KOPT-K1 (cell line): ENCODE measurements around the gene MAP7D2.

Source experiments
- H3K27ac ChIP-seq: fragments of 200-600 bp; sonication (generic); 2 replicates; pipeline ENCODE4 v1.5.1; 2016; ENCODE audit warnings: antibody characterized with exemption, mild to moderate bottlenecking, low read depth, low read length; ENCODE audit not compliant: poor library complexity, severe bottlenecking
- H3K36me3 ChIP-seq: fragments of 200-600 bp; sonication (generic); 2 replicates; pipeline ENCODE4 v1.5.1; 2017; ENCODE audit warnings: antibody characterized with exemption, mild to moderate bottlenecking, low read length, moderate library complexity; ENCODE audit not compliant: insufficient read depth
- H3K9me3 ChIP-seq: fragments of 200-600 bp; sonication (generic); 2 replicates; pipeline ENCODE4 v1.5.1; 2017; ENCODE audit warnings: antibody characterized with exemption, low read length, mild to moderate bottlenecking; ENCODE audit not compliant: insufficient read depth, poor library complexity, severe bottlenecking

MAP7D2 gene

GRCh38 chrX:20037186-20037585 is 79.5 kb downstream of the MAP7D2 start:
- H3K36me3 ChIP-seq: no peaks in the 10 kb centered on the region
- no peaks in the 10 kb centered on the region for H3K9me3 ChIP-seq
- no peak overlapping the region for H3K27ac ChIP-seq

- Histone ChIP-seq H3K36me3 (no peaks in the 10 kb centered on the region), H3K9me3 (no peaks in the 10 kb centered on the region), H3K27ac (no peak overlapping the region)
These were observed 84.5 kb downstream of the MAP7D2 start for GRCh38 chrX:20032201-20032600.

GRCh38 chrX:20029728-20030127 is 87.0 kb downstream of the MAP7D2 start:
- Histone ChIP-seq H3K36me3 (no peaks in the 10 kb centered on the region), H3K27ac (no peak overlapping the region), H3K9me3 (no peaks in the 10 kb centered on the region)

GRCh38 chrX:20028588-20028987 is 88.1 kb downstream of the MAP7D2 start:
- Histone ChIP-seq H3K27ac (peak overlapping the region; percentile 35), H3K9me3 (no peaks in the 10 kb centered on the region), H3K36me3 (no peaks in the 10 kb centered on the region)

- Histone ChIP-seq H3K27ac (no peak overlapping the region), H3K36me3 (no peaks in the 10 kb centered on the region), H3K9me3 (no peaks in the 10 kb centered on the region)
These were observed 90.4 kb downstream of the MAP7D2 start for GRCh38 chrX:20026278-20026677.

- Histone ChIP-seq H3K36me3 (no peaks in the 10 kb centered on the region), H3K27ac (no peak overlapping the region), H3K9me3 (no peaks in the 10 kb centered on the region)
These were observed 96.9 kb downstream of the MAP7D2 start for GRCh38 chrX:20019672-20020365.

- H3K9me3 ChIP-seq: no peaks in the 10 kb centered on the region
- H3K27ac ChIP-seq: no peak overlapping the region
- no peaks in the 10 kb centered on the region for H3K36me3 ChIP-seq
These were observed 100.1 kb downstream of the MAP7D2 start for GRCh38 chrX:20016616-20016945.

- H3K9me3 ChIP-seq: no peaks in the 10 kb centered on the region
- no peaks in the 10 kb centered on the region for H3K36me3 ChIP-seq
- H3K27ac ChIP-seq: no peak overlapping the region
These were observed 100.6 kb downstream of the MAP7D2 start for GRCh38 chrX:20015945-20016615.

GRCh38 chrX:20015422-20015821 is 101.3 kb downstream of the MAP7D2 start:
- H3K36me3 ChIP-seq: no peaks in the 10 kb centered on the region
- H3K9me3 ChIP-seq: no peaks in the 10 kb centered on the region
- no peak overlapping the region for H3K27ac ChIP-seq

- no peak overlapping the region for H3K27ac ChIP-seq
- no peaks in the 10 kb centered on the region for H3K9me3 ChIP-seq
- H3K36me3 ChIP-seq: no peaks in the 10 kb centered on the region
These were observed 105.1 kb downstream of the MAP7D2 start for GRCh38 chrX:20011608-20012007.

- Histone ChIP-seq H3K27ac (no peak overlapping the region), H3K9me3 (no peaks in the 10 kb centered on the region), H3K36me3 (no peaks in the 10 kb centered on the region)
These were observed 108.6 kb downstream of the MAP7D2 start for GRCh38 chrX:20007962-20008622.

- Histone ChIP-seq H3K36me3 (no peaks in the 10 kb centered on the region), H3K27ac (no peak overlapping the region), H3K9me3 (no peaks in the 10 kb centered on the region)
These were observed 110.8 kb downstream of the MAP7D2 start for GRCh38 chrX:20005883-20006282.

GRCh38 chrX:20001588-20001987 is 115.1 kb downstream of the MAP7D2 start:
- no peaks in the 10 kb centered on the region for H3K9me3 ChIP-seq
- H3K27ac ChIP-seq: no peak overlapping the region
- H3K36me3 ChIP-seq: no peaks in the 10 kb centered on the region

GRCh38 chrX:19991350-19991718 is 125.4 kb downstream of the MAP7D2 start:
- Histone ChIP-seq H3K9me3 (no peaks in the 10 kb centered on the region), H3K27ac (peak overlapping the region; percentile 51), H3K36me3 (no peaks in the 10 kb centered on the region)

GRCh38 chrX:19990556-19991349 is 126.0 kb downstream of the MAP7D2 start, which contains the start of gene BCLAF3:
Gene BCLAF3 (minus strand): TSS chrX:19991061. CDS start chrX:19970264, 20,797 bp downstream.
- no peaks in the 10 kb centered on the region for H3K36me3 ChIP-seq
- peak within 1 kb of the TSS; percentile 52 for H3K27ac ChIP-seq
- H3K9me3 ChIP-seq: no peaks in the 10 kb centered on the region
